Natural killer cell (primary cell): Measurements from ENCODE around the gene ARMC9. TPM values are rescaled to one million over a fixed set of nuclear protein-coding genes. Genes with fewer than 3 reads are reported as not detected.

Experiments
- ATAC-seq, 3 donors: fragments of 150-1000 bp in 2 of 3; fragments of 200-7000 bp in 1 of 3; cut with Tn5 transposase; 1 replicate in 1 of 3; 2 replicates in 2 of 3; pipeline ENCODE4 v1.10.0; 2021; ENCODE audit warnings: mild to moderate bottlenecking in 2 of 3, moderate library complexity in 2 of 3
- DNase-seq, 2 donors: peaks; one replicate each; pipeline versions ENCODE4 v3.0.0 to v3.0.0-alpha.2; 2013 to 2021; ENCODE audit warnings: mixed read lengths in 1 of 2
- H3K27ac ChIP-seq: one replicate; pipeline ENCODE4 v1.5.1; 2013; ENCODE audit warnings: mild to moderate bottlenecking, low read length
- H3K27me3 ChIP-seq: one replicate; pipeline ENCODE4 v1.6.1; 2013; ENCODE audit warnings: low read length; ENCODE audit not compliant: control insufficient read depth, insufficient read depth
- H3K36me3 ChIP-seq: one replicate; pipeline ENCODE4 v1.6.1; 2013; ENCODE audit warnings: low read length; ENCODE audit not compliant: control insufficient read depth, insufficient read depth
- H3K4me1 ChIP-seq: one replicate; pipeline ENCODE4 v1.6.1; 2013; ENCODE audit warnings: low read length; ENCODE audit not compliant: control insufficient read depth, insufficient read depth
- H3K4me3 ChIP-seq: one replicate; pipeline ENCODE4 v1.5.1; 2013; ENCODE audit warnings: low read length
- H3K9me3 ChIP-seq: one replicate; pipeline ENCODE4 v1.6.1; 2013; ENCODE audit warnings: low read length; ENCODE audit not compliant: control insufficient read depth, insufficient read depth
- H3K27ac Mint-ChIP-seq, 2 donors: one replicate each; pipeline ENCODE4 v1.8.0; 2022; ENCODE audit warnings: mild to moderate bottlenecking in 2 of 2, mixed read lengths in 2 of 2, moderate library complexity in 1 of 2
- H3K27me3 Mint-ChIP-seq, 2 donors: one replicate each; pipeline ENCODE4 v1.8.0; 2022; ENCODE audit warnings: low read depth in 2 of 2, mixed read lengths in 2 of 2
- H3K36me3 Mint-ChIP-seq: one replicate; pipeline ENCODE4 v1.8.0; 2022; ENCODE audit warnings: mixed read lengths
- H3K4me1 Mint-ChIP-seq, 2 donors: one replicate each; pipeline ENCODE4 v1.8.0; 2022; ENCODE audit warnings: mixed read lengths in 2 of 2
- H3K4me3 Mint-ChIP-seq: one replicate; pipeline ENCODE4 v1.8.0; 2022; ENCODE audit warnings: mild to moderate bottlenecking, moderate library complexity, mixed read lengths
- H3K9me3 Mint-ChIP-seq, 2 donors: one replicate each; pipeline ENCODE4 v1.8.0; 2022; ENCODE audit warnings: mixed read lengths in 2 of 2
- CTCF ChIP-seq: fragments of 200-600 bp; IDR thresholded peaks from one replicate; pipeline ENCODE4 v1.8.0; 2022; ENCODE audit warnings: antibody characterized with exemption
- WGBS: methylation state at CpG from one replicate; pipeline ENCODE4 v1.1.7; 2013; ENCODE audit warnings: missing lambda C conversion rate; ENCODE audit not compliant: insufficient coverage; 5-methylcytosine and 5-hydroxymethylcytosine counted together
- intact Hi-C: fragments of 100-400 bp; cut with micrococcal nuclease; formaldehyde crosslinking; loops from one replicate; pipeline ENCODE4 v1.14.2; 2022
- total RNA-seq, 4 donors: library from RNA; stranded (reverse); fragments of 120-200 nt in 1 of 4; gene quantifications; one replicate each; pipeline versions ENCODE4 v1.2.3 to v1.2.4, GENCODE V29; 2013 to 2022

The ARMC9 gene
- total RNA-seq, 3 donors from 2014 or later (not counting 1 experiment from before 2014, with no cell fraction given) = 1.2 to 2.3 (median 2.0) TPM

- H3K4me3 ChIP-seq = no peak overlapping the region
- Mint-ChIP-seq H3K36me3 (no peaks in the 10 kb centered on the region), H3K4me1 (no peaks in the 10 kb centered on the region), H3K9me3 (no peaks in the 10 kb centered on the region), H3K27me3 (no peaks in the 10 kb centered on the region), H3K27ac (no peak overlapping the region), H3K4me3 (no peak overlapping the region)
- H3K9me3 ChIP-seq = no peaks in the 10 kb centered on the region
- intact Hi-C loops = no loop called here
- H3K4me1 ChIP-seq = no peaks in the 10 kb centered on the region
- TF ChIP-seq CTCF = no peak
- no peaks in the 10 kb centered on the region for H3K36me3 ChIP-seq
- H3K27me3 ChIP-seq = no peaks in the 10 kb centered on the region
- ATAC-seq = no peak
- no peak overlapping the region for H3K27ac ChIP-seq
- no peak for DNase-seq
- 92% methylated on average over 6 of the region's 6 CpGs for WGBS
Measured at GRCh38 chr2:231212329-231212845, 14.0 kb downstream of the ARMC9 start.

GRCh38 chr2:231213931-231214642, 15.7 kb downstream of the ARMC9 start:
- no peak for ATAC-seq
- Mint-ChIP-seq H3K36me3 (no peaks in the 10 kb centered on the region), H3K27ac (no peak overlapping the region), H3K4me3 (no peak overlapping the region), H3K4me1 (no peaks in the 10 kb centered on the region), H3K9me3 (no peaks in the 10 kb centered on the region), H3K27me3 (no peaks in the 10 kb centered on the region)
- Histone ChIP-seq H3K27ac (no peak overlapping the region), H3K36me3 (no peaks in the 10 kb centered on the region), H3K4me1 (no peaks in the 10 kb centered on the region), H3K27me3 (no peaks in the 10 kb centered on the region), H3K4me3 (no peak overlapping the region), H3K9me3 (no peaks in the 10 kb centered on the region)
- intact Hi-C loops = no loop called here
- TF ChIP-seq CTCF = no peak
- 84% methylated on average over 6 of the region's 6 CpGs for WGBS
- DNase-seq = no peak

DNA sequence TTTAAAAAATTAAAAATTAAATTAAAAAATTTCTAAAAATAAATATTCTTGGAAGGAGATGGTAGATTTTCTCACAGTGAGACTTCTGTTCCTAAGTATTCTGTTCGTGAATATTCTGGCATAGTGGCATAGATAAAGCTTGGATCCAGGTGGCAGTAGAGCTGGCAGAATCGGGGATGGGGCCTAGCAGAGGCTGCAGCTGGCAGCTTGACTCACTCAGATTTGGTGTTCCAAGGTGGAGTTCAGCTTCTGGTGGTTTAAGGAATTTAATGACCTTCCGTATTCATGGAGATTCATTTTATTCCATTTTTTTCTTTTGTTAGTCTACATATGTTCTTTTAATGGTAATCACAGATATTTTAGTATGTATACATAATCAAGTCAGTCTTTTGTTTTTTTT, 19.9 kb downstream of the ARMC9 start:
- no peaks in the 10 kb centered on the region for H3K36me3 ChIP-seq
- no peaks in the 10 kb centered on the region for H3K9me3 Mint-ChIP-seq

More for the DNA sequence above, 19.9 kb downstream of the ARMC9 start:
- Mint-ChIP-seq H3K27ac (no peak overlapping the region), H3K36me3 (no peaks in the 10 kb centered on the region), H3K4me3 (no peak overlapping the region), H3K4me1 (no peaks in the 10 kb centered on the region), H3K27me3 (no peaks in the 10 kb centered on the region)
- WGBS = 91% methylated on average over 3 of the region's 3 CpGs
- no peak for ATAC-seq
- Histone ChIP-seq H3K27me3 (no peaks in the 10 kb centered on the region), H3K4me3 (no peak overlapping the region), H3K27ac (no peak overlapping the region), H3K9me3 (no peaks in the 10 kb centered on the region), H3K4me1 (no peaks in the 10 kb centered on the region)
- no peak for DNase-seq
- TF ChIP-seq CTCF = no peak
- intact Hi-C loops = no loop called here
